GM23338 (cell line): Measurements from ENCODE around the gene CCDC191. TPM values are rescaled to one million over a fixed set of nuclear protein-coding genes. Genes with fewer than 3 reads are reported as not detected.

Source experiments
- ATAC-seq: fragments of 200-7000 bp; cut with Tn5 transposase; 3 replicates; pipeline ENCODE4 v1.9.1; 2020
- DNase-seq: peaks from one replicate; pipeline ENCODE4 v3.0.0-alpha.2; 2015; ENCODE audit warnings: low spot score
- H2AFZ ChIP-seq: fragments of 200-600 bp; sonication (generic); 2 replicates; pipeline ENCODE4 v1.8.0; 2016; ENCODE audit warnings: antibody characterized with exemption, mild to moderate bottlenecking, moderate library complexity
- H3F3A ChIP-seq: fragments of 200-600 bp; sonication (generic); replicated peaks from 2 replicates; pipeline ENCODE4 v1.8.0; 2017; ENCODE audit warnings: antibody characterized with exemption, mixed run types, low read depth
- H3K27ac ChIP-seq: fragments of 200-600 bp; sonication (generic); 2 replicates; pipeline ENCODE4 v1.6.1; 2016; ENCODE audit warnings: low read depth
- H3K27me3 ChIP-seq: fragments of 200-600 bp; sonication (generic); 2 replicates; pipeline ENCODE4 v1.8.0; 2016; ENCODE audit warnings: mild to moderate bottlenecking, mixed run types, moderate library complexity; ENCODE audit not compliant: insufficient read depth
- H3K36me3 ChIP-seq: fragments of 200-600 bp; sonication (generic); 2 replicates; pipeline ENCODE4 v1.8.0; 2016; ENCODE audit warnings: mild to moderate bottlenecking; ENCODE audit not compliant: insufficient read depth
- H3K4me1 ChIP-seq: fragments of 200-600 bp; sonication (generic); 2 replicates; pipeline ENCODE4 v1.8.0; 2016; ENCODE audit warnings: mild to moderate bottlenecking, moderate library complexity; ENCODE audit not compliant: insufficient read depth
- H3K4me2 ChIP-seq: fragments of 200-600 bp; sonication (generic); 2 replicates; pipeline ENCODE4 v1.7.1; 2017; ENCODE audit warnings: mixed run types
- H3K4me3 ChIP-seq: fragments of 200-600 bp; sonication (generic); 2 replicates; pipeline ENCODE4 v1.6.1; 2016; ENCODE audit warnings: mixed run types
- H3K79me2 ChIP-seq: fragments of 200-600 bp; sonication (generic); replicated peaks from 2 replicates; pipeline ENCODE4 v1.8.0; 2017; ENCODE audit warnings: mild to moderate bottlenecking; ENCODE audit not compliant: insufficient read depth
- H3K9me2 ChIP-seq: fragments of 200-600 bp; sonication (generic); 2 replicates; pipeline ENCODE4 v1.8.0; 2017; ENCODE audit not compliant: insufficient read depth
- H4K20me1 ChIP-seq: fragments of 200-600 bp; sonication (generic); replicated peaks from 2 replicates; pipeline ENCODE4 v1.8.0; 2017; ENCODE audit warnings: mild to moderate bottlenecking; ENCODE audit not compliant: insufficient read depth
- H3K27ac Mint-ChIP-seq: 2 replicates; pipeline ENCODE4 v1.8.0; 2020; ENCODE audit warnings: inconsistent platforms, mild to moderate bottlenecking, moderate library complexity, mixed read lengths
- H3K27me3 Mint-ChIP-seq: 3 replicates; pipeline ENCODE4 v1.8.0; 2022; ENCODE audit warnings: low read depth, mild to moderate bottlenecking, moderate library complexity, mixed read lengths, inconsistent platforms; ENCODE audit not compliant: insufficient read depth, poor library complexity
- H3K36me3 Mint-ChIP-seq: 3 replicates; pipeline ENCODE4 v1.8.0; 2021; ENCODE audit warnings: low read depth, mild to moderate bottlenecking, inconsistent platforms, moderate library complexity, mixed read lengths
- H3K4me1 Mint-ChIP-seq: 3 replicates; pipeline ENCODE4 v1.8.0; 2020; ENCODE audit warnings: mild to moderate bottlenecking, inconsistent platforms, mixed read lengths
- H3K4me3 Mint-ChIP-seq: 3 replicates; pipeline ENCODE4 v1.8.0; 2021; ENCODE audit warnings: moderate library complexity, mild to moderate bottlenecking, inconsistent platforms, mixed read lengths
- H3K9me3 Mint-ChIP-seq: 3 replicates; pipeline ENCODE4 v1.8.0; 2020; ENCODE audit warnings: moderate library complexity, mild to moderate bottlenecking, inconsistent platforms, mixed read lengths
- CREB1 ChIP-seq: fragments of 250-450 bp; sonication (Bioruptor Pico); IDR thresholded peaks from 2 replicates; pipeline ENCODE4 v1.5.0; 2020; ENCODE audit warnings: low read depth, mild to moderate bottlenecking, moderate library complexity
- ETS1 ChIP-seq: IDR thresholded peaks from 2 replicates; pipeline ENCODE4 v1.6.1; 2016; ENCODE audit warnings: antibody characterized with exemption
- EZH2 ChIP-seq: fragments of 200-600 bp; sonication (generic); IDR thresholded peaks from one replicate; pipeline ENCODE4 v1.8.0; 2017; ENCODE audit warnings: antibody characterized with exemption, mild to moderate bottlenecking, low read depth; ENCODE audit not compliant: unreplicated experiment
- EZH2phosphoT487 ChIP-seq: fragments of 200-600 bp; sonication (generic); IDR thresholded peaks from one replicate; pipeline ENCODE4 v1.8.1; 2018; ENCODE audit warnings: antibody characterized with exemption; ENCODE audit not compliant: unreplicated experiment
- JUNB ChIP-seq: IDR thresholded peaks from one replicate; pipeline ENCODE4 v1.6.1; 2016; ENCODE audit warnings: antibody characterized with exemption; ENCODE audit not compliant: unreplicated experiment
- NANOG ChIP-seq: IDR thresholded peaks from 2 replicates; pipeline ENCODE4 v1.6.1; 2016; ENCODE audit warnings: antibody characterized with exemption, borderline replicate concordance
- POLR2AphosphoS5 ChIP-seq: IDR thresholded peaks from 2 replicates; pipeline ENCODE4 v1.6.1; 2016; ENCODE audit warnings: antibody characterized with exemption, low read depth
- STAT1 ChIP-seq: IDR thresholded peaks from one replicate; pipeline ENCODE4 v1.6.1; 2016; ENCODE audit warnings: antibody characterized with exemption; ENCODE audit not compliant: unreplicated experiment
- ZNF114 ChIP-seq: fragments of 250-450 bp; sonication (Bioruptor Pico); IDR thresholded peaks from 2 replicates; pipeline ENCODE4 v1.5.0; 2020; ENCODE audit warnings: mild to moderate bottlenecking, moderate library complexity
- ZNF462 ChIP-seq: fragments of 250-450 bp; sonication (Bioruptor Pico); IDR thresholded peaks from 2 replicates; pipeline ENCODE4 v1.5.0; 2020; ENCODE audit warnings: mild to moderate bottlenecking, moderate library complexity
- polyA plus RNA-seq: library from polyadenylated mRNA; unstranded; fragments of >200 nt; fragmentation: Nextera tagmentation; extraction: Ambion mirVana; gene quantifications from 2 replicates; pipeline ENCODE4 v1.2.1, GENCODE V29; 2016
- total RNA-seq: library from RNA; depleted of rRNA; stranded (reverse); fragments of >200 nt; shearing (Covaris generic); gene quantifications from 2 replicates; pipeline ENCODE4 v1.2.3, GENCODE V29; 2014
- TF ChIP-seq, protein P1 (sequence below): IDR thresholded peaks from one replicate; pipeline ENCODE4 v1.6.1; 2018; ENCODE audit warnings: antibody characterized with exemption; ENCODE audit not compliant: unreplicated experiment
- TF ChIP-seq, protein P2 (sequence below), 2 experiments: fragments of 200-600 bp in 1 of 2; sonication (generic) in 1 of 2; conservative IDR thresholded peaks; 2 replicates each; pipeline versions ENCODE4 v1.5.1 to v1.6.1; 2016 to 2017; ENCODE audit warnings: antibody characterized with exemption in 2 of 2, low read depth in 2 of 2, mild to moderate bottlenecking in 2 of 2, moderate library complexity in 1 of 2

CCDC191 gene
- total and polyA plus RNA-seq, 2 experiments from 2014 or later, result 2.0 to 2.9 TPM

DNA sequence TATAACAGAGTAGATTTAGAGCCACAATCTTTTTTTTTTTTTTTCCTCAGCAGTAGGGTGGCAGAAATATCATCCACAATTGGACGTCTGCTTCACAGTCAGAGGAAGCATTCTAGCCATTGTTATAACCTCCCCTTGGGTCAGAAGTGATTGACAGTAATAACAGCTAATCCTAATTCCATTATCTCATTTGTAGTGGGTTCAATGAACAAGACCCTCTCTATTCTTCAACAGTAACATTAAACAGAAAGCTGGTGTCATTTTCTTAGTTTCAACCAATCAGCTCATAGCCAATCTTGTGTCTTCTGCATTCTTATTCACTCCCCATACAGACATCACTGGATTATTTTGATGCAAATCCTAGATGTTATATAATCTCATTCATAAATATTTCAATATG lies 44.8 kb upstream of the CCDC191 start:
- DNase-seq (no peak), ATAC-seq (no peak)
- H3F3A ChIP-seq, result no peaks in the 10 kb centered on the region
- no peaks in the 10 kb centered on the region for H4K20me1 ChIP-seq
- H3K27me3 ChIP-seq, result no peaks in the 10 kb centered on the region
- H3K27ac ChIP-seq, result no peak overlapping the region
- Mint-ChIP-seq H3K4me1 (peaks cover 16% of the 10 kb centered on the region), H3K4me3 (no peak overlapping the region), H3K27ac (no peak overlapping the region), H3K27me3 (no peaks in the 10 kb centered on the region), H3K36me3 (no peaks in the 10 kb centered on the region), H3K9me3 (no peaks in the 10 kb centered on the region)
- no peaks in the 10 kb centered on the region for H3K79me2 ChIP-seq
- TF ChIP-seq JUNB, result no peak
- TF ChIP-seq, protein P1, sequence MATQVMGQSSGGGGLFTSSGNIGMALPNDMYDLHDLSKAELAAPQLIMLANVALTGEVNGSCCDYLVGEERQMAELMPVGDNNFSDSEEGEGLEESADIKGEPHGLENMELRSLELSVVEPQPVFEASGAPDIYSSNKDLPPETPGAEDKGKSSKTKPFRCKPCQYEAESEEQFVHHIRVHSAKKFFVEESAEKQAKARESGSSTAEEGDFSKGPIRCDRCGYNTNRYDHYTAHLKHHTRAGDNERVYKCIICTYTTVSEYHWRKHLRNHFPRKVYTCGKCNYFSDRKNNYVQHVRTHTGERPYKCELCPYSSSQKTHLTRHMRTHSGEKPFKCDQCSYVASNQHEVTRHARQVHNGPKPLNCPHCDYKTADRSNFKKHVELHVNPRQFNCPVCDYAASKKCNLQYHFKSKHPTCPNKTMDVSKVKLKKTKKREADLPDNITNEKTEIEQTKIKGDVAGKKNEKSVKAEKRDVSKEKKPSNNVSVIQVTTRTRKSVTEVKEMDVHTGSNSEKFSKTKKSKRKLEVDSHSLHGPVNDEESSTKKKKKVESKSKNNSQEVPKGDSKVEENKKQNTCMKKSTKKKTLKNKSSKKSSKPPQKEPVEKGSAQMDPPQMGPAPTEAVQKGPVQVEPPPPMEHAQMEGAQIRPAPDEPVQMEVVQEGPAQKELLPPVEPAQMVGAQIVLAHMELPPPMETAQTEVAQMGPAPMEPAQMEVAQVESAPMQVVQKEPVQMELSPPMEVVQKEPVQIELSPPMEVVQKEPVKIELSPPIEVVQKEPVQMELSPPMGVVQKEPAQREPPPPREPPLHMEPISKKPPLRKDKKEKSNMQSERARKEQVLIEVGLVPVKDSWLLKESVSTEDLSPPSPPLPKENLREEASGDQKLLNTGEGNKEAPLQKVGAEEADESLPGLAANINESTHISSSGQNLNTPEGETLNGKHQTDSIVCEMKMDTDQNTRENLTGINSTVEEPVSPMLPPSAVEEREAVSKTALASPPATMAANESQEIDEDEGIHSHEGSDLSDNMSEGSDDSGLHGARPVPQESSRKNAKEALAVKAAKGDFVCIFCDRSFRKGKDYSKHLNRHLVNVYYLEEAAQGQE, result no peak
- no peak for TF ChIP-seq EZH2phosphoT487
- no peak for TF ChIP-seq NANOG
- TF ChIP-seq STAT1, result no peak
- TF ChIP-seq EZH2, result no peak
- TF ChIP-seq, protein P2, sequence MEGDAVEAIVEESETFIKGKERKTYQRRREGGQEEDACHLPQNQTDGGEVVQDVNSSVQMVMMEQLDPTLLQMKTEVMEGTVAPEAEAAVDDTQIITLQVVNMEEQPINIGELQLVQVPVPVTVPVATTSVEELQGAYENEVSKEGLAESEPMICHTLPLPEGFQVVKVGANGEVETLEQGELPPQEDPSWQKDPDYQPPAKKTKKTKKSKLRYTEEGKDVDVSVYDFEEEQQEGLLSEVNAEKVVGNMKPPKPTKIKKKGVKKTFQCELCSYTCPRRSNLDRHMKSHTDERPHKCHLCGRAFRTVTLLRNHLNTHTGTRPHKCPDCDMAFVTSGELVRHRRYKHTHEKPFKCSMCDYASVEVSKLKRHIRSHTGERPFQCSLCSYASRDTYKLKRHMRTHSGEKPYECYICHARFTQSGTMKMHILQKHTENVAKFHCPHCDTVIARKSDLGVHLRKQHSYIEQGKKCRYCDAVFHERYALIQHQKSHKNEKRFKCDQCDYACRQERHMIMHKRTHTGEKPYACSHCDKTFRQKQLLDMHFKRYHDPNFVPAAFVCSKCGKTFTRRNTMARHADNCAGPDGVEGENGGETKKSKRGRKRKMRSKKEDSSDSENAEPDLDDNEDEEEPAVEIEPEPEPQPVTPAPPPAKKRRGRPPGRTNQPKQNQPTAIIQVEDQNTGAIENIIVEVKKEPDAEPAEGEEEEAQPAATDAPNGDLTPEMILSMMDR (conservative IDR thresholded peaks at IDR 0.05; ENCODE audit: low read depth in 2 of 2), result no peak
- no peak for TF ChIP-seq CREB1
- no peak for TF ChIP-seq ZNF114 (CRISPR knock-in tag)
- TF ChIP-seq ETS1, result no peak
- no peak for TF ChIP-seq ZNF462
- no peak for TF ChIP-seq POLR2AphosphoS5
- H2AFZ ChIP-seq, result no peak overlapping the region
- no peak overlapping the region for H3K4me3 ChIP-seq
- no peaks in the 10 kb centered on the region for H3K36me3 ChIP-seq
- H3K4me2 ChIP-seq, result no peak overlapping the region
- H3K4me1 ChIP-seq, result peaks cover 19% of the 10 kb centered on the region
- no peaks in the 10 kb centered on the region for H3K9me2 ChIP-seq
